NCI-H748 (cell line): ENCODE results near the gene OSTF1.

Source experiments
- DNase-seq: peaks from one replicate; lab custom pipeline; 2025; ENCODE audit not compliant: unreplicated experiment; lab: John Stamatoyannopoulos, UW

Gene OSTF1

GRCh38 chr9:75161116-75161857, 73.0 kb downstream of the OSTF1 start:
- DNase-seq = no peak

- no peak for DNase-seq
These were observed 75.5 kb downstream of the OSTF1 start for GRCh38 chr9:75163764-75164163.

- DNase-seq = no peak
These were observed 76.3 kb downstream of the OSTF1 start for GRCh38 chr9:75164573-75164972.

GRCh38 chr9:75167281-75167680, 79.0 kb downstream of the OSTF1 start:
- no peak for DNase-seq

GRCh38 chr9:75168270-75169178, 80.2 kb downstream of the OSTF1 start:
- no peak for DNase-seq

- DNase-seq = no peak
These were observed 81.3 kb downstream of the OSTF1 start for GRCh38 chr9:75169623-75170022.

GRCh38 chr9:75170898-75171360, 82.6 kb downstream of the OSTF1 start:
- DNase-seq = no peak

GRCh38 chr9:75175395-75175794, 87.1 kb downstream of the OSTF1 start:
- DNase-seq = no peak

GRCh38 chr9:75176037-75176436, 87.7 kb downstream of the OSTF1 start:
- no peak for DNase-seq

GRCh38 chr9:75181750-75182149, 93.4 kb downstream of the OSTF1 start:
- no peak for DNase-seq

- no peak for DNase-seq
These were observed 95.0 kb downstream of the OSTF1 start for GRCh38 chr9:75183306-75183705.

GRCh38 chr9:75184471-75184870, 96.2 kb downstream of the OSTF1 start:
- DNase-seq = no peak

- DNase-seq = peak; percentile 41
These were observed 97.4 kb downstream of the OSTF1 start for GRCh38 chr9:75185585-75186170.

GRCh38 chr9:75186767-75187380, 98.6 kb downstream of the OSTF1 start:
- no peak for DNase-seq

GRCh38 chr9:75188756-75189155, 100.4 kb downstream of the OSTF1 start:
- no peak for DNase-seq

- no peak for DNase-seq
These were observed 102.4 kb downstream of the OSTF1 start for GRCh38 chr9:75190762-75191161.
